Activated CD8-positive, alpha-beta memory T cell treated with anti-CD3 and anti-CD28 coated beads for 4 hours (primary cell): Measurements from ENCODE around the gene ARHGAP6.
"Not testable (repeated sequence)": the region's sequence is repeated elsewhere in the genome, so short reads cannot be mapped to it uniquely, and the experiment has no call there.

Source experiments
- DNase-seq, 2 donors: peaks; one replicate each; pipeline ENCODE4 v3.0.0-alpha.2; 2020; ENCODE audit warnings: low read depth in 2 of 2

ARHGAP6 gene

DNA sequence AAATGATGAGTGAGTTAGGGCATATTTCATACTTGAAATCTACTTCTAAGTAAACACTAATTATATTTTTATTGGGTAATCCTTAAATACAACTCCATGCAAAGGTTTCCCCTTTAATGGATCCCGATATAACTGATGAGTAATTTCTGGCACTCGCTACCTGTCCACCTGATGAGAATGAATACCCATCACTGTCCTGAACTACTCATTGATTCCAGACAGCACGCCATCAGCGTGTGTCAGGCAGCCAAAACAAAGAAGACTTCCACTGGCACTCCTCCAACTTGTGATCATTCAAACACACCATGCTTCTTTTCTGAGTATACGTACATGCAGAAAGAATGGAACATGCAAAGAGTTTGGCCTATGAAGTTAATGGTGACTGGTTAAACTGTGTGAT lies 485.1 kb downstream of the ARHGAP6 start:
- no peak for DNase-seq

DNA sequence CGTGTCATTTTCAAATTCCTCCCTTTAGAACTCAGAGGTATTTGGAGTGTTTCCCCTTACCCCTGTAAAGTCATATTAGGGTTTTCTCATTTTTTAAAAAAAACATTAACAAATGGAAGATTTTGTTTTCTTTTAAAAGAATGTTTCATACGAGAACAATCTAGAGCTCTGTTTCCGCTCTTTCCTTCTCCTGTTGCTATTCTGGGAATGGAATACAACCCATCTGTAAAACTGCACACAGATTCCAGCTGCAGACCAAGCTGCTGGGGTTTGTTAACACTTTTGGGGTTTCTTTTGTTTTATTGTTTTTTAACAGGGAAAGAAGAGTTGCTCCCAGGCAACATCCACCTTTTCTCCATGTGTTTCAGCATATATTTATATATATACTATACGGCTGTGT lies 493.3 kb downstream of the ARHGAP6 start:
- no peak for DNase-seq

DNA sequence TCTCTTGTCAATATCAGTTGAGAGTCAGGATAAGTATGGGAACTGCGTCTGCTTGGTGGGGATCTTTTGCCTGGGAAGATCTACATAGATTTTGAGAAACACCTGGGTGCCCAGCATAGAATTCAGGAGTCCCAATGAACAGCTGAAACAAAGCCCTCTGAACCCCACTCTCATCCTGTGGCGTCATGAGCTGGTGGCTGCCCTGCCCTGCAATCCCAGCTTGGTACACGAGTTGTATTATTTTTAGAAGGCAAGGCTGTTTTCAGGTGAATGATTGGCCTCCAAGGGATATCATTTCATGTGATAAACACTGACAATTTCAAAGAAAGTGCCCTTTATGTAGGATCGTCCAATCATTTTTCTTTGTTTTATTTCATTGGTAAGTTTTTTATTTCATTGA lies 493.8 kb downstream of the ARHGAP6 start:
- DNase-seq: no peak

DNA sequence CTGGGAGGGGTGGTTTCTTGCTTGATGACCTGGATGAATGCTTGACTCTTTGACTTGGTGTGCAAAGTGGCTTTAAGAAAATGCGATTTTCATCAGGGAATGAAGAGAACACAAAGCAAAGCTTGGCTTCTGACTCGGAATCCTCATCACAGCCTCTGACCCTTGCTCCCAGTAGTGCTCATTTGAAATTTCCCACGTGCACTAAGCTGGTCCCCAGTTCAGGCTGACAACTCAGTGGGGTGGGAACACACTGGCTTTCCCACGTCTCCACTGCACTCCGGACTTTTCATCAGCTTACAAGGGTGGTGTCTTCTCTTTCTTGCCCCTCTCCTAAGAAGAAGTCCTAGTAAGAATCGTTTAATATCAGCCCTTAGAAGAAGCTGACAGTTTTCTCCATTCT lies 501.3 kb downstream of the ARHGAP6 start:
- no peak for DNase-seq

DNA sequence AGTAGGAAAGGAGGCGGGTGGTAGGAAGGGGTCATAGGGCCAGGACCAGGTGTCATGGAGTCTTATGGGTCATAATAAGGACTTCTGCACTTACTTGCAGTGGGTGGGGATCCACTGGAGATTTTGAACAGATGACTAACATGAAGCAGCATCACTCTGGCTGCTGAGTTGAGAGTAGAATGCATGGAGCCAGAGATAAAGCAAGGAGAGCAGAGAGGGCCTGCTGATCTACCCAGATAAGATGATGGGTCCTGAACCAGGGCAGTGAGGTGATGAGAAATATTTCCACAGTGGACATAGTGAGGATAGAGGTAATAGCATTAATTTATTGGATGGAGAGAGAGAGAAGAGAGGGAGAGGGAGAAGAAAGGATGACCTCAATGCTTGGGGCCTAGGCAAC lies 506.6 kb downstream of the ARHGAP6 start:
- no peak for DNase-seq

DNA sequence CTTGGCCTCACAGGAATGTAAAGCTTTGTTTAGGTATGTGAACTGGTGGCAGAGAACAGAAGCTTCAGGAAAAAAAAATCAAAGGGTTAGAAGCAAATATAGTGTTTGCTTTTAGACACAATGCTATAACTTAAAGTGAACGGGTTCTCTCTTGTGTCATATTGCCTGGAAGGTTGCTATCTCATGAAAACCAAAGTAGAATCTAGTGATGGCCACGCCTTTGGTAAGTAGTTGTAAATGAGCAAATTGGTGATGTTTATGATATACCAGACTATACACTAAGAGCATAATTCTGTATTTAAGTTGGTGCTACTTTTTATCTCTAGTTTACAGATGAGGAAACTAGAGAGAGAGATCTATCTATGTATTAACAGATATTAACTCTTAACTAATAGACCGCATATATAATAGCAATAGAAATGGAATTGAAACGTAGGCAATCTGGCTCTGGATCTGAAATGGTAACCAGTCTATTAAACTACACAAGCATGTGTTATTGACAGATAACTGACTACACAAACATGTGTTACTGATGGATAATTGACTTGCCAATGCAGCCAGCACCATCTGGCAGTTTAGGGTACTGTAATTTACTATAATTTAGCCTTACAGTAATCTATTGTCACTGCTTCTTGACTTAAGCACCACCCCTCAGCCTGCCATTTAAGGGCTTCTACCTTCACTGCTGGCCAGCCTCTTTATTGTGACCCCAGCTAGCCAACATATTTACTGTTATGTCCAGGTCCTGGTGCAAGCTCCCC lies 513.7 kb downstream of the ARHGAP6 start:
- DNase-seq: no peak

DNA sequence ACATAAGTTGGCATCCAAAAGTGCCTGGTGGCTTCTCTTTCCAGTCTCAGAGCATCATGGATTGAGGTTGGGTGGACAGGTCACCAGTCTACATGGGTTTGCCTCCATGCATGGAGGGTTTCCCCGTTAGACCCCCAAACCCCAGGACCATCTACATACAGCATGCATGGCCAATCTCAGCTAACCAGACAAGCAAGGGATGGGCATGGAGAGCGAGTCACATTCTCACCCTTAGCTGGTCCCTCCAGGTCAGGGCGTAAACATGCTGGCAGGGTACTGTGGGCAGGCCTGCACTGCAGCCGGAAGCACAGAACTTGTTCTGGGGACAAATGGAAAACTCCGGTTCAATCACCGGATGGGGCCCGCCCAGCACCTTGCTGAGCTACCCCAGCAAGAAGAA lies 517.3 kb downstream of the ARHGAP6 start:
- no peak for DNase-seq

DNA sequence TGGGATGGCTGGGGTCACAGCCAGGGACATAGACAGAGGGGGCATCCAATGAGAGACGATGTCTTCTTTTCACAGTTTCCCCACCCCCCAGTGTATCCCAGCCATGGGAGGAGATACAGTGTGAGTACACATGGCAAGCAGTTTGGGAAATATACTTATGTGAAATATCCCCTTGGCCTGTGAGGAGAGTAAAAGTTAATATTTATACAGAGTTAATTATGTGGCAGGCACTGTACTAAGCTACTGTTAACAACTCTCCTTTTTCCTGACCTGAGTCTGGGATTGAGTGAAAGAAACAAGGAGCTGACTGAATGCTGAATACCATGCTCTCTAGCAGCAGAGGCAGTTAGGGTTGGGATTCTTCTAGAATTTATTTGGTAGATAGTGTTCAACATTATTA lies 519.3 kb downstream of the ARHGAP6 start:
- DNase-seq: no peak

DNA sequence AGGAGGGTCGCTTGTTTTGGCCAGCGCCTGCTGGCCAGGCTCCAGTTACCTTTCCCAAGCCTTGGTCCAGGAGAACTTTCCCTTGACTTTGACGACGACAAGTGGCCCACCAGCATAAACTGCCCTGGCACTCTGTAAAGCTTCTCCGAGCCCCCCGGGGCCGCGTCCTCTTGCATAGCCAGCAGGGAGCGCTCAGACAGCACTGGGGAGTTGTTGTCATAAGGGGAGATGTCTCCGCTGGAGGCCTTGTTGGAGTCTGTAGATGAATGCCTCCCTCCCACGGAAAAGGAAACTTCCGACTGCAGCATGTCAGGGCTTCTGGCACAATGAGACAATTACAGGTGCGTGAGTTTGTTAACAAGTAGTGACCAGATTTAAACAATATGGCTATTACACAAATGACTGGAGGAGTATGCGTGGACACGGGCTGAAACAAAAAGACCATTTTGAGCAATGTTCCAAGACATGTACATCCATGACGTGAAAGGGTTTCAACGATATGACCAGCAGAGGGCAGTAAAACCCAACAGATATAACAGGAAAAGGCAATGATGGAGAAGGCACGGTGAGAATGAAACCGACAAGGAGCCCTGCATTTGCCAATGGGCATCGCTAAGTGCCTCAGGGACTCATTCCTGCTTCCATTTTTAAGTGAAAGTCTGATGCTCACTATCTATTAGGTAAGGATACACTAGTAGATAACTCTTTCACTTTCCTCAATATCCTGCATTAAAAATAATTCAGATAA lies 521.6 kb downstream of the ARHGAP6 start:
- peak; percentile 2 to 6 for DNase-seq

DNA sequence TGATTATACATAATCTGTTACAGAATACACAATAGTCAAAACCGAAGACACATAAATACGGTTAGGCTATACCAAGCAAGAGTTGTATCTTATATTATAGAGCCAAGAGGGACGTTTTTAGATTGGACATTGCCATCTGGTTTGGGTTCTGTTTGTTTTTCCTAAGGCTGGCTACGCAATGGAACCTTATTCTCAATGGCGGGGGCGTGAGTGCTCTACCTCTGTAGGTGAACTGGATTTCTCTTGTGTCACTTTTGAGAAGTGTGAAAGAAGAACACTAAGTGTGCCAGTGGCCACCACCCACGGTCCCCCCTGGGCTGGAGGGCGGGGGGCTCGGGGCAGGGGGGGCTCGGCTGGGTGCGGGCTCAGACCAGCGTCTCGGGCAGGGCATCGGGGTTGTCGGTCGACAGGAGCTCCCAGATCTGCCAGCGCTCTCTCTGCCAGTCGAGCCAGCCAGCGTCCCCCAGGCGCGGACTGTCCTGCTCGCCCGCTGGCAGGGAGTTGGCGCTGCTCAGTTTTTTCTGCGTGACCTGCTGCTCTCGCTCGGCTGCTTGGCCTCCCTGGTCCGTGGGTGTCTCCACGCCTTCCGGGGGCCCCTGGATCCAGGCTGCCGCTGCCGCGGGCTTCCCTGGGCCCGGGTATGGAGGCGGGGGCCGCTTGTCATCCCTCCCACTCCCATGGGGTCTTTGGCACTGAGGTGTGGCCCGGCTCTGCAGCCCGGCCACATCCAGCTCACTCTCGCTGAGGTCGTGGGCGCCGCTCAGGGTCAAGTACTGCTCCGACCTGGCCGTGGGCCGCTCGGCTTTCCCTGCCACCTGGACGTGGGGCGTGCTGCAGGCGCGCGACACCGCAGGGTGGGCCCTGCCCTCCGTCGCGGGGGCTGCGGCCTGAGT lies 527.0 kb downstream of the ARHGAP6 start:
- no peak for DNase-seq

DNA sequence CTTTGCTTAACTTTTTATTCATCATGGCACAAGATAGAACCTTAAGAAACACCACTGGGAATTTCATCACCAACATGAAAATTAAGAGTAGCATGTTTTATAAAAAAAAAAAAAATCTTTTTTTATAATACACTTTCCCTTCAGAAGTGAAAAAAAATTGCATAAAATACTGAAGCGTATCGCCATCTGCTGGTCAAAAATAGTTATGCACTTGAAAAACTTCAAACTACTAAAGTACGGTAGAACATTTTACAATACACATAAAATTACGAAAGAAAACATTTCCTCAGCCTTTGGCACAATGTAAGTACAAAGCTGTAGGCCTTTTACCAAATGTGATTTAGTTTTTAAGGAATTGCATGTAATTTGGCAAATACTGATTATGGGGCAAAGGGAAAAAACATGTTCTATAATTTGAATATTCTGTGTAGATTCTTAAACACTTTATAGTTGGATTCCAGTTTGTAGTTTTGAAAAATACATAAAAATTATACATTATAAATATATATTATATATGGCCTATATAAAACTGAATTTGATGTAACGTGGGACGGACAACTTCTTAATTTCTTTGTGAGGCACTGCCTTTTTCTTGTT lies 528.1 kb downstream of the ARHGAP6 start:
- no peak for DNase-seq

DNA sequence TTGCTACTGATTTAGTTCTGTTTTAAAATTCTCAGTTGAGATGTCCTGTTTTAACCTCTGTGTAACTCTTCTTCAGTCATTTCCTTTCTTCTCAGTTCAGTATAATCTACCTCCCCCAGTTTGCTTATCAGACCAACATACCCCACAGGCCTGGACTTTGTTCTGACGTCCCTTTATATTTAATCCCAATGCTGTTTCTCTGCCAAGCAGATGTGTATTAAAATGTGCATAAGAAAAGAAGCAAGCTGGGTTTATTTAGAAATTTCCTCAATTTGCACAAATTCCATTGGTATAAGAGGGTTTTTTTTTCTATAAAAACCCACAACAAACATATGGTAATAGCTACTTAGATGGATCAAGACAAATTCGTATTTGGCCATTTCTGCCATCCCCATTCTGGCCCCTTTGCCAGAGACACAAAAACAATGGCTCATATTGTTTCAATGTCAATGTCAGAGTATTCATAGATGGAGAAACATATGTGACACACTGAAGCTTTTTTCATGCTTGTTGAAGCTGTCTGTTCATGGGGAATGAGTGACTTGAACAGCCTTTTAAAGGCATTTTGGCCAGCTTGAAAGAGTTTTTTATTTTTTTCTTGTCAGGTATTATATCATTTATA lies 530.0 kb downstream of the ARHGAP6 start:
- DNase-seq: no peak

DNA sequence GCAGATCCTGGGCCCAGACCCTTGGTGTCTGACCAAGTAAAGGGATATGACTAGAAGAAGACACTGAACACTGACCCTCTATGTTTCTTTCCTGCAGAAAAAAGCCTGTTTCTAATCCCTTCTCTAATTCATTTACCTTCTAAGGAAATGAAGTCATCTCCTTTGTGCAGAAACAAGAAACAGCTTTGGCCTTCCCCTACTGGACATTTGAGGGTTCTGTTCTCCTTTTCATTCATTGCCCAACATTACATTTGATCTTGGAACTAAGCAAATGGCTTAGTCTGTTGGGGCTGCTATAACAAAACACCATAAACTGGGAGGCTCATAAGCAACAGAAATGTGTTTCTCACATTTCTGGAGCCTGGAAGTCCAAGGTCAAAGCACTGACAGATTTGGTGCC lies 534.6 kb downstream of the ARHGAP6 start:
- DNase-seq: no peak

DNA sequence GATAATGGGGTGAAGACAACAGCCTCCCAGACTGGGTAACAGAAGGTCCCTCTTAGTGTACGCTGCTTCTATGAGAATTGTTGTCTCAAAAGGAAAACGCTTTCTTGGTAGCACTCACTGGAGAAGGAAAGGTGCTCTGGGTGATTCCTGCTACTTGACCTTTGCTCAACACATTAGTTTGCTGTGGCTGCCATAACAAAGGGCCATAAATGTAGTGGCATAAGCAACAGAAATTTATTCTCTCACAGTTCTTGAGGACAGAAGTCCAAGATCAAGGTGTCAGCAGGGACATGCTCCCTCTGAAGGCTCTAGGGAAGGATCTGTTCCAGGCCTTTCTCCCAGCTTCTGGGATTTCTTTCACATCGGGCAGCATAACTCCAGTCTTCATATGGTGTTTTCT lies 535.6 kb downstream of the ARHGAP6 start:
- DNase-seq: no peak

DNA sequence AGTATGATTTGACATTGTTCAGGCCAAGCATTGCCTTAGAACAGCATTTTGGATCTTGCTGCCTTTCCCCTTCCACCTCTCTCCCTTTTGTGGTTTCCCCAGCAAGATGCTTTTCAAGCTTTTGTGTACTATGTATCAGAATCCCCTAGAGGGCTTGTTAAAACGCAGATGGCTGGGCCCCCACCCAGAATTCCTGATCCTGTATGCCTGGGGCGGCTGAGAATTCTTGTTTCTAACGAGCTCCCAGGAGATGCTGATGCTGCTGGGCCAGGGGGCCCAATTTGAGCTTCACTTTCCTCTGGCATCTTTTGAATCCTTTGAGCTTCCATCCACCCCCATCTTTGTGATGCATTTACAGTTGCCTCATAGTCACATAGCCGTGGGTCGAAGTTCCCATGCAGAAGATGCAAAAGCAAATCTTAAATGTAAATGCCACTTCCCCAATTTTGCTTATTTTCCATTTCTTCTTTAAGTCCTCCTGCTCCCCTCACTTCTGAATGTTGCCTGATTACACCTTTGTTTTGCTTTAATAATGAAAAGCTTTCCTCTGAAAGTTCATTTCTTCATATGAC lies 536.1 kb downstream of the ARHGAP6 start:
- DNase-seq: no peak

DNA sequence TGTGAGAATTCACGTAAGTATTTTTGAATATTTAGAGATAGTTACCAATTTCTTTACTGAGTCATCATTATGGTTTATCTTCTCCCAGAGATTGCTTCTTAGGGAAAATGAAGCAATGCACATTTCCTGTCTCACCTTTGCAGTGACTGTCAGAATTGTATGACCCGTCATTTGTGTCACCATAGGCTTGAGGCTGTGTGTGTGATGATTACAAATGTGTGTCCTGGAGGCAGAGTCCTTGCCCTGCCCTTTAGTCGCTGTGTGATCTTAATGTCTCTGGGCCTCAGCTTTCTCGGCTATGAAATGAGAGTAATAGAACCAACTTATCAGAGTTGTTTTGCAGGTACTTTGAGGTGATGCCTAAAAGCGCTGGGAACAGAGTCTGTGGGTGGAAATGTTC lies 540.7 kb downstream of the ARHGAP6 start:
- DNase-seq: no peak

DNA sequence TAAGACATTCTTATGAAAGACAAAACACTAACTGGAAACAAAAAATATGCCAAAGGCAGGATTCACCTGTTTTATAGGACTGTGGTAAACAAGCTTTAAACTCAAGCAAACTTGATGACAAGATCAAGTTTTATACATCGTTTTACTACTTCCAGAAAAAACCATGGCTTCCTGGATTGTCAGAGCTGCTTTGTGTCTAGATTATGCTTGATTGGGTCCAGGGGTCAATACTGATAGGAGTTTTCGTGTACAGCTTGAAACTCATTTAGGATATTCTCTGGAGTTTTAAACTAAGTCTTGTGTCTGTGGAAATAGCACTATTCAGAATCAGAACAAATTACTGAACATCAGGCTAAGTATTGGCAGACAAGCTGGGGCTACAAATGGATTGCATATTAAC lies 541.6 kb downstream of the ARHGAP6 start:
- DNase-seq: no peak

DNA sequence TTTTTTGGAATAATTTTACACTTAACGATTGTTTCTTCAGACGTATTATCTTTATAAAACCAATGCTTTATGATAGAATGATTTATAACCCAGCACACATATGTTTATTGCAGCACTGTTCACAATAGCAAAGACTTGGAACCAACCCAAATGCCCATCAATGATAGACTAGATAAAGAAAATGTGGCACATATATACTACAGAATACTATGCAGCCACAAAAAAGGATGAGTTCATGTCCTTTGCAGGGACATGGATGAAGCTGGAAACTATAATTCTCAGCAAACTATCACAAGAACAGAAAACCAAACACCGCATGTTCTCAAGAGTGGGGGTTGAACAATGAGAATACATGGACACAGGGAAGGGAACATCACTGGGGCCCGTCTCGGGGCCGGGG lies 542.6 kb downstream of the ARHGAP6 start:
- not testable (repeated sequence) for DNase-seq

DNA sequence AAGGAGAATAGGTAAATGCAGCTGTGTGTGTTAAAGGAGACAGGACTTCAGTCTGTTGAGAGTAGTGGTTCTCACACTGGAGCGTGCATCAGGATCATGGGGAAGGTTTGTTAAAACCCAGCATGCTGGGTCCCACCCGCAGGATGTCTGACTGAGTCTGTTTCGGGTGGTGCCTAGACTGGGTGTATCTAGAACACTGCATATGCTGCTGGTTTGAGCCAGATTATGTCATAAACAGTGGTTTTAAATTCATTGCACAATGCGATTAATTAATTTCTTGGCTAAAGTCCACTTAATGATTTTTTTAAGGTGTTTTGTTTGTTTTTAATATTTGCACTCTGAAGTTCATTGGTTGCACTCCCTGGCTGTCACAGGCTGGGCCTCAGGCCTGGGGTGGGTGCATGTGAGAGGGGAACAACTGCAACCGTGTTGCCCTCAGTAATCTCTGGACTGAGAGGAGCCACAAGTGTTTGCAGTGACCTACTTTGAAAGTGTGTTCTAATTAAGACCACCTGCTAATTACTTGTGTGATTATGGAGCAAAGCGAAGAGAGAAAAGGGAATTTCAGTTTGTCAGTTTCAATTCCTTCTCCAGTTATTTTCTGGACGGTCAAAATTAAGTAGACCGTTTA lies 546.3 kb downstream of the ARHGAP6 start:
- DNase-seq: no peak

DNA sequence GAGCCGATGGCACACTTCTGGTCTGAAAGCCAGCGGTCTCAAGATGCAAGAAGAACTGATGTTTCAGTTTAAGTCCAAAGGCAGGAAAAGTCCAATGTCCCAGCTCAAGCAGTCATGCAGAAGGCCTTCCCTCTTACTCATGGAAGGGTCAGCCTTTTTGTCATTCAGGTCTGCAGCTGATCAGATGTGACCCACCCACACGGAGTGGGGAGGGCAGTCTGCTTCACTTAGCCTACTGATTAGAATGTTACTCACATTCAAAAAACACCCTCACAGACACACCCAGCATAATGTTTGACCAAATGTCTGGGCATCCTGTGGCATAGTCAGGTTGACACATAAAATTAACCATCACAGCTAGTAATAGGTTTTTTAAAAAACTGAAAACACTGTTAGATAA lies 548.0 kb downstream of the ARHGAP6 start:
- no peak for DNase-seq

DNA sequence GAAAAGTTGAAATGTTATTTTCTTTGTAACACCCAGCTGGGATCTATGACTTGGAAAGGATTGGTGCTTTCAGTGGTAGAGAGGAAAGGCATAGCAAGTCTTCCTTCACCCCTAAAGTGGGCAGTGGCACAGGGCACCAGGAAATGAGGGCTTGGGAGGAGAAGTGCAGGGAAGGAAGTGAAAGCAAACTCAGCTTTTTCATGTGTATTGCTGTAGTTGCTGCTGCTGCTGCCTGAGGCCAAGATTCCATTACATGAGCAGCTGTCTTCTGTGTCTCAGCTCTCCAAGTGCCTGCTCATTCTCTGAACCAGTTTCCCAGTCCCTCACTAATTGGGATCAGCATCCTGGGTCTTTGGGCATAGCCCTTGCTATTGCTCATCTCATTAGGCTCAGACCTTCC lies 552.0 kb downstream of the ARHGAP6 start:
- DNase-seq: no peak
